HG02943 (cell line): ENCODE measurements around the gene LANCL1.

Experiments
- ATAC-seq: cut with Tn5 transposase; IDR thresholded peaks from one replicate; pipeline ENCODE4 v1.9.1; 2021; ENCODE audit warnings: mild to moderate bottlenecking, low read depth, moderate library complexity; ENCODE audit not compliant: unreplicated experiment

LANCL1 gene, protein sequence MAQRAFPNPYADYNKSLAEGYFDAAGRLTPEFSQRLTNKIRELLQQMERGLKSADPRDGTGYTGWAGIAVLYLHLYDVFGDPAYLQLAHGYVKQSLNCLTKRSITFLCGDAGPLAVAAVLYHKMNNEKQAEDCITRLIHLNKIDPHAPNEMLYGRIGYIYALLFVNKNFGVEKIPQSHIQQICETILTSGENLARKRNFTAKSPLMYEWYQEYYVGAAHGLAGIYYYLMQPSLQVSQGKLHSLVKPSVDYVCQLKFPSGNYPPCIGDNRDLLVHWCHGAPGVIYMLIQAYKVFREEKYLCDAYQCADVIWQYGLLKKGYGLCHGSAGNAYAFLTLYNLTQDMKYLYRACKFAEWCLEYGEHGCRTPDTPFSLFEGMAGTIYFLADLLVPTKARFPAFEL

DNA sequence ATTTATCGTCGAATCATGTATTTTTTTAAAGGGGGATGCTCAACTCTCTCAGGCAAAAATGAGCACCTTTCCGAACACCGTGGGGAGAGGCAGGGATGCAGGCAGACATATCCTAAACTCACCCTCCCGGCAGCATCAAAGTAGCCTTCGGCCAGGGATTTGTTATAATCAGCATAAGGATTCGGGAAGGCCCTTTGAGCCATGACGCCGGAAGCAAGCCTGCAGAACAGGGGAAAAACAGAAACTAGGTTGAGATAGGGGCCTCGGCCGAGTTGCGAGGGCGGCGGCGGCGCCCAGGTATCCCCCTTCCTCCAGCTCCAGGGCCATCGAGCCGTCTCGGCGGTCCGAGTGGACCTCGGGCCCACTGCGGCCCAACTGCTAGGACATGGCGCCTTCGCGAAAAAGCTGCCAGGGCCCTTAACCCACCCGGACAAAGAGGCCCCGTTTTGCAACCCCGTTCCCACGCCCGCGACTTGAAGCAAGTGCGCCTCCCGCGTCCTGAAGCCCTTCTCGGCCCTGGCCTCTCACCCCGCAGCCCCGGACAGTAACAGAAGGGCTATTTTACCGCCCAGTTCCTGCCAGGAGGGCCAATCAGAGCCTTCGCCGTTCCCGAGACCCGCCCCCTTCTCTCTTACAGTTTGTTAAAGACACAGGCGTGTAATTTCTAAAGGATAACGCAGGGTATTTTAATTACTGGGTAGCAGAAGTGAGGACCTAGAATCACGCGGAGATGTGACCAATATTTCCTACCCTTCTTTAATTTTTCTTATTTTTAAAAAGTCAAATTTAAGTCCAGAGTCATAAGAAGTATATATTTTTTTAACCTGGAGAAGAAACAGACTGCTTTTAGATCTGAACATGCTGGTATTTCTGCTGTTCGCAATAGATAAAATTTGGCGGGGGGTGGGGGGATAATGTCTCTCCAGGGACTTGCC lies at the start of gene LANCL1:
Gene LANCL1 (minus strand): TSS at position 566 of the 935 bp plus-strand sequence. CDS start 363 bp downstream, at position 203.
- peak; percentile 100 for ATAC-seq

DNA sequence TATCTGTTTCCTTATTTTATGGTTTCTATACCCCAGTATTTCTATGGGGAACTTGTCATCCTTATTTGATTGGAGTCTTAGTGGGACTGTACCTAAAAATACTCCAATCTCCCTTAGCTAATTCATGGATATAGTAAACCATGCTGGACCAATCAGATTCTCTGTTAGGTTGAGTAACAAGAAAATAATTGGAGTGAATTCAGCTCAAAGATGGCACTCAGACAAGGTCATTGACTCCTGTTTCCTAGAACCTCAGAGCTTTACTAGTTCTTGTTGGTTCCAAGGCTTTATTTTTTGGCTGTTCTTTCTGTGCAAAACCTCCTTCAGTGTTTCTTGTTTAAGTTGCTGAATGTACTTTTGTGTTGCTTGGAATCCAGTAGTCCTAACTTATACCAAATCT lies 48.0 kb upstream of the LANCL1 start:
- ATAC-seq: no peak

DNA sequence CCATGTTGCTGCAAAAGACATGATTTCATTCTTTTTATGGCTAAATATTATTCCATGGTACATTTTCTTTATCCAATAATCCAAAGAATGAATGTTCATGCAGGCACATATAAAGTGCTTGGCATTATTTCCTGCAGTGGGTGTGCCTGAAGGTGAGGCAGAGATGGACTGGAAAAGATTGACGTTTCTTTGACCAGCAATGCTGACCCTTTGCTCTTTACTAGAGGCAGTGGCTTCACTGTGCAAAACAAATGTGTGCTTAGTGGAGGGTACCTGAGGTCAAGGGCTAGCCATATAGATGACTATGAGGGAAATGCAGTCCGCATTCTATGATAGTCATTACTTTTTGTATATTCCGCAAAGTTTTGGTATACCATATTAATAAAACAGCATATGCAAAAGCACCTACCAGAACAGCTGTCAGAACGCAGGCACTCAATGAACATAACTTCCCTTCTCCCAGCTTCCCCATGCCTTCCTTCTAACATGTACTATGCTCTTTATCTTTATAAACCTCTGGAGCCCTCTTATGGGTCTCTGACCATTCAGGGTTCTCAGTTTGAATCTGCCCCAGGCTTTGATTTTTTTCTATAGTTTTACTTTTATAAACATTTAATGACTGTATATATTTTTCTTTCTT lies 47.2 kb upstream of the LANCL1 start:
- no peak for ATAC-seq

DNA sequence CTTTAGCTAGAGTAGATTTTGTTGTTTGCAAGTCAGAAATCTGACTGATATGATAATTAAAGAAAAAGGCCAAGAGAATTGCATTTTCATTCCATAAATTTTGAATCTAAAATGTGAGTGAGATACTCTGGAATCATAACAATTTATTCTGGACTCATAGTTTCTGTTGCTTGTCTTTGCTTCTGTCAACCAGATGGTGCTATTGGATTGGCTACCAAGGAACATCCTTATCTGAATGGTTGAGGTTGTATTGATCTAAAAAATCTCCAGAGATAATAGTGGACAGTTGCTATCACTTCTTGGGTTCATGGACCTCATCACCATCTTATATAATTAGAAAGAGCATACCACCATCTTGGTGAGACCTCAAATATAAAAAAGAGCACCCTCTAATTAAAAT lies 45.8 kb upstream of the LANCL1 start:
- ATAC-seq: no peak

DNA sequence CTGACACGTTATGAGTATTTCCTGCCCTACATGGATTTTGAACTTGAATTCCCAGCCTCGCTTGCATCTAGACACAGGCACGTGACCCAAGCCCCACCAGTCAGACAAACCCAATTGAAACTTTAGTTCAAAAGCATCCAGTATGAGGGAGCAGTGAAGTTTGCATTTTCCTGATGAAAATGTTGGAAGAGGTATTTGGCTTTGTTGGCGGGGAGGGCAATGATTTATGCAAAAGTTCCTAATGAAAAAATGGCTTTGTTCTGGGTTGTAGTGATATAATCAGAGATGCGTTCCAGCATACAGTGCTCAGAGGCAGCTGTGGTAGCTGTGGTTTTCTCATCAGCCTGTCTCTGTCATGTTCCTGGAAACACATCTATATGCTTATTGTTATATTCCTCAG lies 43.0 kb upstream of the LANCL1 start:
- ATAC-seq: no peak

DNA sequence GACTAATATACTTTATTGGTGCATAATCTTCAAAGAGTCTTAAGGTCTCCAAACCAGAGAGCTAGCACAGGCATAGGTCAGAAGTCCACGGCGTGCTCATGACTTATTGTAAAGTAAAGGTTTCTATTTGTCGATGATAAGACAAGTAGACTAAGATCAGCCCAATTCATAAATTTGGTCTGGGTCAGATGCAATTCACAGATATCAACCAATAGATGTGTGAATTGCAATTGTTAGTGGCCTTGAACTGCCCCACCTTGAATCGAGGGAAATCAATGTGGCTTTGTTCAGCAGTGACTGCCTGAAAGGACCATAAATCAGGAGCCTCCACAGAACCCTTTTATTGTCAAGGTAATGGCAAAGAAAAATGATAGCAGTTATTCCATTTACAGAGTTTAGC lies 40.7 kb upstream of the LANCL1 start:
- ATAC-seq: no peak

DNA sequence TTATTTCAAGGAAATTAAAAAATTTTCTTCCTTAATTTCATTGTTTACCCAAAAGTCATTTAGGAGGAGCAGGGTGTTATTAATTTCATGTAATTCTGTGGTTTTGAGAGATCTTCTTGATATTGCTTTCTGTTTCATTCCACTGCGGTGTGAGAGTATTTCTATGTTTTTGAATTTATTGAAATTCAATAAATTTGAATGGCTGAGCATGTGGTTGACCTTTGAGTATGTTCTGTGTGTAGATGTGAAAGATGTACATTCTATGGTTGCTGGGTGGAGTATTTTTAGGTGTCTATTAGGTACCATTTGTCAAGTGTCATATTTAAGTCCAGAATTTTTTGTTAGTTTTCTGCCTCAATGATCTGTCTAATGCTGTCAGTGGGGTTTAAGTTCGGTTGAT lies 39.4 kb upstream of the LANCL1 start:
- no peak for ATAC-seq

DNA sequence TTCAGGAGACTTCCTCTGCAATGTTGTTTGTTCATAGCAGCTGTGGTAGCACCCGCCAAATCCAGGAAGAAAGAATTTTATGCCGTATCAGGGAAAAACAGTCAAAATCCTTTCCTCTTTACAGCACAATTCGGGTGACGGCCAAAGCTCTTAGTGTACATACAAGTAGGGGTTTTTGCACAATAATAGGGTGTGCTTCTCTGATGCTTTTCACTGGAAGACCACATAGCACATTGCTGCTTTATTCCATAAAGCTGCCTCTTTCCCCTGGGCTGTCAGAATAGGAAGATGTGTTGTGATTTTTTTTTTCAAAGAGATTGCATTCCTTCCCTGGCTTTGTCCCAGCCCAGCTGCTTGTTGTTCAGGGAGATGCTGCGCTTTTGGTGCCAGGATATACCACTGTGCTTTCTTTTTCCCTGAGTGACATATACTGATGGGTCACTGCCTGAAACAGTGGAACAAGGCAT lies 27.2 kb upstream of the LANCL1 start:
- ATAC-seq: no peak

DNA sequence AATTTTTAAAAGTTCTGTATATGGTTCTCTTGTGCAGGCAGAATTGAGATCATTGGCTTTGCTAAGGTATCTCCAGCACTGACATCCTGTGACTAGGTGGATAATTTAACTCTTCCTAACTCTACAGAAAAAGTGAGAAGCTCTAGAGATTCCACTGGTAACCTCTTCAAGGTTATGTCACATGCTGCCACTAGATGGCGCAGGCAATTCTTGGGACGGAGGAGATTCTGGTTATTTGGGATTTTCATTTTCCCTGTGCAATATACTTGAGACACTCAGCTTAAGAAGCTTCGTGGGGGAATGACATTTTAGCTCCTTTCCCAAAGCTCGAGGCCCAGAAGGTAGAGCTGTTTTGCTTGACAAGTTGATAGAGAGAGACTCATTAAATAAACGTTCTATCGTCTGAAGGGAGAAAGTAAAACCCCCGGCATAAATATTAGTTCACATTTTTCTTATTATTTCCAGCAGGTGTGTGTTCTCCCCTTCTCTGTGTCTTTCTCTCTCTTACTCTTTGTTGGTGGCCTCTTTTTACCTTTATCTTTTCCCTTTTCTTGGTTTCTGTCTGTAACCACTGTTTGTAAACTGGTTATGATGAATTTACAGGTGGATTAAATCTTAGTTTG lies 26.6 kb upstream of the LANCL1 start:
- ATAC-seq: peak; percentile 82

DNA sequence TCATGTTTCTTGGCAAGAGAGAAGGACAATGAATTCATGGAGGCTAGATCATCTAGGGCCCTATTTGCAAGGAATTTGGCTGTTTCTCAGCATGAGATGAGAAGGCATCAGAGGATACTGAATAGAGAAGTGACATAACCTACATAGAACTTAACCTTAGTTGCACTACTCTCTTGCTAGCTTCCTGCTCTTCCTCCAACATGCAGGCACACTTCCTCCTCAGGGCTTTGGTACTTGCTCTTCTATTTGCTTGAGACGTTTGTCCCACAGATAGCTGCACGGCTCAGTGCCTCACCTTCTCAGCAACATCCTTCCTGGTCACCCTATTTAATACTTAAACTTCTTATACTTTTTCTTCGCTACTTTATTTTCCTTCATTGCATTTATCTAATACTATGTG lies 20.0 kb upstream of the LANCL1 start:
- peak; percentile 85 for ATAC-seq

DNA sequence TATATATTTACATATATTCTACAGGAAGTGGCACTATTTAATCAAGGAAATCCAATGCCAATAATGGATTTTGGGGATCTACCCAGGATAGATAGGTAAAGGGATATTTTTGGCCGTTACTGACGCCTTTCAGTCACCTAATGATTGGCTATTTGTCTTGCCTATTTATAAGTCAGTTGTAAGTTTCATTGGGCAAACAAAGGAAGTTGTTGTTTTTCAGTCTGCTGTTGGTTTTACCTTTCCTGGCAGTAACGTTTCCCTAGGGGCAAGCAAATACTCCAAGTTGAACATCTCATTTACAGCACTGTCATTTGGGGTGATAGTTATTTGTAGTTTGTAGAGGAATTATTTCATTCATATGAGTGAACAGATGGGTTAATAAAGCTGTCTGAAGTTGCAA lies 17.0 kb upstream of the LANCL1 start:
- no peak for ATAC-seq

DNA sequence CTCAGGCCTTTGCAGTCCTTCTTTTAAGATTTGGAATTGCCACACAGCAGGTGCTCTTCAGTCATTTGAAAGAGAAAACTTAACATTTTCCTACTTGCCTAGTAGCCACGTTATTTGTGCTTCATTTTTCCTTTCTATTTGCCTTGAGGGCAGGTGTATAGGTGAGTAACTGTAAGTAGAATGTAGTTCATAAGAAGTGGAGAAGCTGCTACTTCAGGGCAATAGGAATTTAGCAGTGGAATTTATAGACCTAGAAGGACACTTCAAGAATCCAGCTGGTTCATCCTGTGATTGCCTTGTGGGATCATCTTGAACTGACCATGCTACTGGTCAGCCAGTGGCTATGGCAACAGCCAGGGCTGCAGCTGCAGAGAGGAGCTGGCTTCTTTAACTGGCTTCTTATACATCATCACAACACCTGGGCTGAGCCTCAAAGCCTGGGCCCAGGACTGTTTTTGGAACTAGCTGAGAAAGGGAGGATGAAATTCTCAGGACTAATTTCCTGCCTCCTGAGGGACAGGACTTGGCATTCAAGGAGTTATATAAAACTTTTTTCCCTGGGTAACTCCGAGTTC lies 5.1 kb upstream of the LANCL1 start:
- ATAC-seq: no peak

DNA sequence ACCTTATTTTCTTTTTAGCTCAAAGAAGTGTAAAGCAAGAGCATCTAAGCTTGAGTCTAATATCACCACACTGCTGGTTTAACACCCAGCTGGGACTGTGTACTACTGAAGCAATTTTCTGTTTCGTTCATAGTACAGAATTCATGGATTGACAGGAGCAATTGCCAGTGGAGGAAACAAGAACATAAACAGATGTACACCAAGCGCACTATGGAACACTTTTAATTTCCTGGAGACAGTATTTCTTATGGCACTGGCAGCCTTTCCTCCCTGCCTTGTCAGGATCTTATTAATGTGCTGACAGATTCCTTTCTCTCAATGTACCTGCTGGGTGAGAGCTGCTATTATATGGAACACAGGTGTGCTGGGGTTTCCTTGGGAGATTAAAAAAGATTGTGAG lies 4.2 kb upstream of the LANCL1 start:
- no peak for ATAC-seq

DNA sequence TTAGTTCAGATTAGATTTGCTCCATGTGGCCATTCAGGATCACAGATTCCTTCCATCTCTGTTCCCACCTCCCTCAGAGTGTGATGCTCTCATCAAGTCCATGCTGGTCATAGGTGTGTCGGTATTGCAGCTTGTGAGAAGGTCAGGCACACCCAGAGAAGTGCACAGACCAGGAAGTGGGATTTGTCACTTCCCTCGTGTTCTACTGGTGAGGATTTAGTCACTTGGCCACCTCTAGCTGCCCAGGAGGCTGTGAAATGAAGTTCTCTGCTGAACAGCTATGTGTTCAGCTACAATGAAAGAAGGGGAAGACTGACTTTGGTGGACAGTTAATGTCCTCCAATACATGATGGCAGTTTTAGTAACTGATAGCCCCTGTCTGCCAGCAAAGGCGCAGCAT lies 3.5 kb upstream of the LANCL1 start:
- ATAC-seq: no peak

DNA sequence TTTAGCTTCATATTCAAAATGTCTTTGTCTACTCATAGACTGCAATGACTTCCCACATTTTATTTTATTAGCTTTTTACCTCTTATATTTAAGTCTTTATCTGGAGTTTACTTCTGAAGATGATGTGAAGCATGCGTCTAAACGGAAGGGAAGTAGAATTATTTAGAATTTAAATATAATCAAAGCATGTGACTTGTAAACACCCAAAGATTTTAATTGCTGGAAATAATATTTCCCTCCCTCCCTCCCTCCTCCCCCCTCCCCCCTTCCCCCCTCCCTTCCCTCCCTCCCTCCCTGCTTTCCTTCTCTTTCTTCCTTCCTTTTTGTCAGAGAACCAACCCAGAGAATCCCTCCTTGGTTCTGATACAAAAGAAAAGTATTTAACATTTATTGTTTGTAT lies 2.1 kb upstream of the LANCL1 start:
- ATAC-seq: no peak

DNA sequence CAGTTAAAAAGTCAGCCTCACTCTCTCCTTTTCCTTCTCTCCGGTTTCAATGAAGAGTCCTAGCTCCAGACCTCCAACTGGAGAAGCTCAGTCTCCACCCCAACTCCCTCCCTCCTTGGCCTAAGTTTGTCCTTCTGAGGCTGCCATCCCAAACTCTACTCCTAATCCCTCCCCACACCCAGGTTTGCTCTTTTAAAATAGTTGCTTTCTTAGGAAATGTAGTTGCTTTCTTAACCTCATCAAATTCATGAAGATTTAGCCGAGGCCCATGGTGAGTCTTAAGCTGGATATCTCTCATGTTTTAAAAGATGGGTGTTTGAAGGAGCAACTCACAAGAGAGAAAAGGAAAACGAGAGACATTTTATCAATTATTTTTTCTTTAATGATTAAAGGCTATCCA lies 937 bp upstream of the LANCL1 start:
- ATAC-seq: no peak

DNA sequence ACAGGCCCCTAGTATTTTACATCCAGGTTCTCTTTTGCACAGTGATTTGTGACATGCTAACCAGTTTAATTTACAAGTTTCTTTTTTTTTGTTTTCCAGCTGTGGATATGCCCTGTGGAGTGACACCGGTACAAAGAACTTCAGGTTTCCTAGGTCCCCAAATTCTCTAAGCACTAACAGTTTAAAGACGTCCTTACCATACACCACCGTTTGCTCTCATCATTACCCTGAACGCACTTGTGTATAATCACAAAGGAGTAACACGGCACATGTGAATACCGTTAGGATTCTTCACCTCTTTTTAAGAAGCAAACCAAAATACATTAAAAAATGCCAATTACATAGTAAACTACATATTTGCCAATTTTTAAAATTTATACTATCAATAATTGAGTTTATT lies 853 bp downstream of the LANCL1 start:
- no peak for ATAC-seq

DNA sequence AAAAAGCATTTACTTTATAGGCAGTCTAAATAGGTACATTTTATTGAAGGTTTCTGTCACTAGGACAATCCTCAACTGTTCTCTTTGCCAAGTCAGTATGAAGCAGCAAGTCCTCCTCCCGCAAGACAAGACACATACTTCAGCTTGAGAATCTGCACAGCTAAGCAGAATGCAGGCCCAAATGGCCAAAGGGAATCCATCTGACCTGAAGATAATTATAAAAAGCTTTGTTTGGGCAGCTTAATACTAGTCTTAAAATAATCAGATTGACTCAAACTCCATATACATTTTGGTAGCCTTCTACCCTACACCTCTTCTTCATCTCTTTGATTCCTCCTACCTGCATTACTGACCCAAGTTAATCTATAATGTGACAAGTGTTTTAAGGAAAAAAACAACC lies 1.8 kb downstream of the LANCL1 start:
- ATAC-seq: no peak

DNA sequence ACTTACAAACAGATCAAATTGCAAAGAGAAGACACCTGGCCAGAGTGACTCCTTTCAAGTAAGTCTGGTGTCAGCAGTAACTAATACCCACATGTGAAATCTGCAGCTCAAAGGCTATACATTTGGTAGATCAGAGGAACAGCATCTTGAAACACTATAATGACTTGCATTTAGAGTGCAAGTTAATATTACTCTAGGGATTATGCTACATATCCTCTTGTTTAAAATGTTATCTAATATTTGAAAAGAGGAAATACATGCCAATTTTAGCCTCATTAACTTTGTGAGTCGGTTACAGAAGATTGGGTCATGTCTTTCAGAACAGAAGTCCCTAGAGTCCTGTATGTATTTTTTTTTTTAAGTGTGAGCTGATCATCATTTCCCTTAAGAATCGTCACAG lies 15.2 kb downstream of the LANCL1 start:
- peak; percentile 56 for ATAC-seq
